Measurements from ENCODE around the gene PSME3IP1.

PSME3IP1 gene

GRCh38 chr16:57107321-57107922, 78.4 kb downstream of the PSME3IP1 start:
- no peak for DNase-seq (ENCODE audit: low read depth)
- no peak for TF ChIP-seq POLR2A (IDR thresholded peaks at IDR 0.05; ENCODE audit: extremely low read depth, insufficient read length)
- TF ChIP-seq, protein P1, sequence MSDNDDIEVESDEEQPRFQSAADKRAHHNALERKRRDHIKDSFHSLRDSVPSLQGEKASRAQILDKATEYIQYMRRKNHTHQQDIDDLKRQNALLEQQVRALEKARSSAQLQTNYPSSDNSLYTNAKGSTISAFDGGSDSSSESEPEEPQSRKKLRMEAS (IDR thresholded peaks at IDR 0.05; ENCODE audit: low read depth, low read length), result no peak
- TF ChIP-seq MYC (IDR thresholded peaks at IDR 0.05; ENCODE audit: low read depth, low read length), result no peak
- TF ChIP-seq CTCF (IDR thresholded peaks at IDR 0.05; ENCODE audit: low read depth, low read length), result no peak
- H3K4me3 ChIP-seq (ENCODE audit: low read depth, low read length), result no peak overlapping the region

- no peak for DNase-seq (ENCODE audit: low read depth)
- TF ChIP-seq, protein P1 (IDR thresholded peaks at IDR 0.05; ENCODE audit: low read depth, low read length), result no peak
- TF ChIP-seq CTCF (IDR thresholded peaks at IDR 0.05; ENCODE audit: low read depth, low read length) (no peak), POLR2A (IDR thresholded peaks at IDR 0.05; ENCODE audit: extremely low read depth, insufficient read length) (no peak), MYC (IDR thresholded peaks at IDR 0.05; ENCODE audit: low read depth, low read length) (no peak)
- H3K4me3 ChIP-seq (ENCODE audit: low read depth, low read length), result no peak overlapping the region
These were observed 79.1 kb downstream of the PSME3IP1 start for GRCh38 chr16:57106767-57107166.

GRCh38 chr16:57105184-57105583, 80.7 kb downstream of the PSME3IP1 start:
- H3K4me3 ChIP-seq (ENCODE audit: low read depth, low read length), result no peak overlapping the region
- no peak for DNase-seq (ENCODE audit: low read depth)
- no peak for TF ChIP-seq MYC (IDR thresholded peaks at IDR 0.05; ENCODE audit: low read depth, low read length)
- no peak for TF ChIP-seq CTCF (IDR thresholded peaks at IDR 0.05; ENCODE audit: low read depth, low read length)
- no peak for TF ChIP-seq POLR2A (IDR thresholded peaks at IDR 0.05; ENCODE audit: extremely low read depth, insufficient read length)
- TF ChIP-seq, protein P1 (IDR thresholded peaks at IDR 0.05; ENCODE audit: low read depth, low read length), result no peak

GRCh38 chr16:57104706-57105105, 81.1 kb downstream of the PSME3IP1 start:
- no peak overlapping the region for H3K4me3 ChIP-seq (ENCODE audit: low read depth, low read length)
- TF ChIP-seq, protein P1 (IDR thresholded peaks at IDR 0.05; ENCODE audit: low read depth, low read length), result no peak
- no peak for DNase-seq (ENCODE audit: low read depth)

- no peak for DNase-seq (ENCODE audit: low read depth)
- H3K4me3 ChIP-seq (ENCODE audit: low read depth, low read length), result no peak overlapping the region
- TF ChIP-seq MYC (IDR thresholded peaks at IDR 0.05; ENCODE audit: low read depth, low read length) (no peak), POLR2A (IDR thresholded peaks at IDR 0.05; ENCODE audit: extremely low read depth, insufficient read length) (no peak), CTCF (IDR thresholded peaks at IDR 0.05; ENCODE audit: low read depth, low read length) (no peak)
- TF ChIP-seq, protein P1 (IDR thresholded peaks at IDR 0.05; ENCODE audit: low read depth, low read length), result no peak
These were observed 82.7 kb downstream of the PSME3IP1 start for GRCh38 chr16:57102888-57103851.

Data from NB4 (cell line).